HG02884 (cell line): ENCODE results near the gene LYZL2.
"Not testable (repeated sequence)": the region's sequence is repeated elsewhere in the genome, so short reads cannot be mapped to it uniquely, and the experiment has no call there.

Experiments used
- ATAC-seq: cut with Tn5 transposase; IDR thresholded peaks from one replicate; pipeline ENCODE4 v1.9.1; 2021; ENCODE audit warnings: mild to moderate bottlenecking, moderate library complexity; ENCODE audit not compliant: unreplicated experiment

LYZL2 gene

DNA sequence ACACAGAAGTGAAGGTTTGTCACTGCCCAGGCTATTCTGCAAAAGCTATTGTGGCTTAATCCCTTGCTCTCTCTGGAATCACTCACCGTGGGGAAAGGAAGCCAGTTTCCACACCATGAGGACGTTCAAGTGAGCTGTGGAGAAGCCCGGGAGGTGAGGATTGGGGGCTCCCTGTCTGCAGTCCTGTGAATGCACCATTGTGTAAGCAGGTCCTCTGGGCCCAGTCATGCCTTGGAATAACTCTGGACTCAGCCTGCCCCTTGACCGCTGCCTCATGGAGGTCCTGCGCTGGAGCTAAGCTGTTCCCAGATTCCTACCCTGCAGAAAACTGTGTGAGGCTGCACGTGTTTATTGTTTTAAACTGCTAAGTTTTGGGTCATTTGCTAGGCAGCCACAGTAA is 33.5 kb downstream of the LYZL2 start:
- ATAC-seq: no peak

DNA sequence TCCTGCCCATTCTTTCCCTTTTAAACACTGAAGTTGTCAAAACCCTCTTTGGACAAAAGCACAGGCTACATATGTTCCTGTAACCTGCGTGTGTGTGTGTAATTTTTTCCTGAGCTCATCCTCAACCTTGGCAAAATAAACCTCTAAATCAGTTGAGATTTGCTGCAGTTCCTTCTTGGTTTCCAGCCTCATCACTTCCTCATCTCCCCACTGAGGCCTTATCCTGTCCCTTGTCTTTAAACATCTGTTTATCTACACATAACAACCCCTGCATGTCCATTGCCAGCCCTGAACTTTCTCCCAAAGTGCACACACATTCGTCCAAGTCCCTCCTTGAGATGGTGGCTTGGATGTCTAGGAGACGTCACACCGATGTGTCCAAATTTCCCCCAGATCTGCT is 35.5 kb downstream of the LYZL2 start:
- no peak for ATAC-seq

DNA sequence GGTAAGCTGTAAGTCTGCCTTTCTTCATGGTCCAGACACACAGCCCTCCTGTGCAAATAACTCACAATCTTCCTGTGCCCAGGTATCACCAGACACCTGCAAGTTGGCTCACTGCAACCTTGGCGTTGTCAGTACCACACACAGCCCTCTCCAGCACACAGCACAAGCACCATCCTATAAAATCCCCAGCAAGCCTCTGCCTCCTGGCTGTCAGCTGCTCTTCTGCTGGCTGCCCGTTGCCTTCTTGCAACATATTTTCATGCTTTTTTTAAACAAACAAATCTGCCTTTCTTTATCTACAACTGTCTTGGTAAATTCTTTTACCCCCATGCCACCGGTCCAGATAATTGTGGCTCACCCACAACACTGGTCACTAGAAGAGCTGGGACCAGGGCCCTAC is 36.8 kb downstream of the LYZL2 start:
- not testable (repeated sequence) for ATAC-seq

GRCh38 chr10:30591249-30591670 is 38.3 kb downstream of the LYZL2 start:
- ATAC-seq: no peak

GRCh38 chr10:30589441-30589840 is 40.1 kb downstream of the LYZL2 start:
- ATAC-seq: no peak

DNA sequence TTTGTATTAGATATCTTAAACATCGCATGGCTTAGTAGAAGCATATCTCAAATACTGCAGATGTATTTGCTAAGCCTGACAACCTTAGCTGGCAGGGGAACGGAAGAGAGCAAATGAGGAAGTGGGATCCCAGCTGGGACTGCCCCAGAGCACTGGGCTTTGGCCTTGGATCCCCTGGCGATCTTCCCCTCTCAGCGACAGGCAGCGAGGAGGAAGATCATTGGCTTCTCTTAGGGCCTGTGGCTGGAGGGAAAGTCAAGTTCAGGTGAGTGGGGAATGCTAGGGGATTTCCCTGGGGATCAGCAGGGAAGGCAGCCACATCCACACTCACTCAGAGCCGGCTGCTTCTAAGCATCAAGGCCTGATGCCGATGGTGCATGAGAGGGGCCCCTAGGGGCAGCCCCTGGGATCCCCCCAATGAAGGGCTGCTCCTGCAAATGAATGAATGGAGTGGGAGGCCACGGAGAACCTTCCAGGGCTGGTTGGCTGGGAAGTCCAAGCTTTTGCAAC is 42.0 kb downstream of the LYZL2 start:
- peak; percentile 74 for ATAC-seq

DNA sequence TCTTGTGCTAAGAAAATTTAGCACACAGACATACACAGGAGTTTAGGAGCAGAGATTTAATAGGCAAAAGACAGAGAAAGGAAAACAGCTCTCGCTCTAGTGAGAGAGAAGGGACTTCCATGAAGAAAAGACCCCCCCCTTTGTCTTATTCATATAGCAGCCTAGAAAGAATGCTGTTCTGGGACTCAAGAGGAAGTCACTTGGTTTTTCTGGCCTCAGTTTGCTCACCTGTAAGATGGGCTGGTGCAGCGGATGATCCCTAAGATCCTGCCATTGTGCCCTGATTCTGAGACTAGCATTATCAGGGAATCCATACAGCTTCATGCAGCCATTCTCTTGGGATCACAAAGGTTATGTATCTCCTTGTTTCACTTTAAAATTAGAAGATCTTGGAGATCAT is 42.7 kb downstream of the LYZL2 start:
- ATAC-seq: no peak

- peak; percentile 57 for ATAC-seq
These were observed 45.7 kb downstream of the LYZL2 start for GRCh38 chr10:30583778-30584415.

- ATAC-seq: no peak
These were observed 47.7 kb downstream of the LYZL2 start for GRCh38 chr10:30581779-30582380.

DNA sequence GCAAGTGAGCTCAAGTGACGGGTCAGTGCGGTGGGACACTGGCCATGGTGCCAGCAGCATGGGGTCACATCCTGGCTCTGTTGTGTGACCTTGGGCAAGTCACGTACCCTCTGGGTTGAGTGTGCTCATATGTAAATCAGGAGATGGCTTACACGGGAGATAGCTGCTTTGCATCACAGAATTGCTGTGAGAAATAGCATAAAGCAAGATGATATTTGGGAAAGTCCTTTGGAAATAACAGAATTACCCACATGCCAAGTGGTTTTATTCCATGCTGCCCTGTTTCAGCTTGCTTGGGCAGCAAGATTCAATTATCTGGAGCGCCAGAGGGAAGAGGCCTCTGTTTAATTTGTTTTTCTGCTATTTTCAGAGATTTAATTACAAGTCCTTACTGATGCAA is 48.9 kb downstream of the LYZL2 start:
- no peak for ATAC-seq

- no peak for ATAC-seq
These were observed 49.3 kb downstream of the LYZL2 start for GRCh38 chr10:30580241-30580640.

DNA sequence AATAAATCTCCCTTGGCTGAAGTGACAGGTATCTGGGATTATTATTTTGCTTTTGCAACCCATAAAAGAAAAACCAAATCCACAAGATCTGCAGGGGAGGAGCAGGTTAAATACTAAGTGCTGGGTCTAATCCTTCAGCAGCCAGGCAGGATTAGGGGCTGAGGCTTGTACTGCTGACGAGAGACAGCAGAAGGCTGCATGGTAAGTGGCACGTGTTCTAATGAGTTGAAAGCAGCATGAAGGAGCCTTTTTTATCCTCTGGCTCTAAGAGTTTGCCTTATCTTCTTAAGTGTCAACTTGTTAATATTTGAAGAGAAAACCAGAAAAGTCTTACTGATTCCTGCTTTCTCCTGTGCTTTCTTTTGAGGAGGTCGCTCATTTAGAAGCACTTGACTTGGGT is 50.0 kb downstream of the LYZL2 start:
- no peak for ATAC-seq

DNA sequence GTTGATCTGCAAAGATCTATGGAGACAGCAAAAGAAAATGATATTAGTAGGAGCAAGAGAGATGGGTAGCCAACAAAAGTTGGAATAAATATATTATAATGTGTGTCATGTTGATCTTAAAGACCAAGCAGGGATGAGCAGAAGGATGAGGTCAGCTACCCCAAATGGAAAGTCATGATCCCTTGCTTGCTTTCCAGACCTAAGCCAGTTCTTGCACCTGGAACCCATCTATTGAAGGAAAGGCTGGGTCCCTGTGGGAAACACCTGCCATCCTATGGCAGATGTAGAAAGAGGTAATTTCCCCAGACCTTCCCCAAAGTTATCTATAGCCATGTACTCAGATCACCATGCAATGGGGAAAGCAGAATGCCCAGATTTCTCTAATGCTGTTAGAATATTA is 52.5 kb downstream of the LYZL2 start:
- ATAC-seq: no peak

- no peak for ATAC-seq
These were observed 52.9 kb downstream of the LYZL2 start for GRCh38 chr10:30576641-30577040.

DNA sequence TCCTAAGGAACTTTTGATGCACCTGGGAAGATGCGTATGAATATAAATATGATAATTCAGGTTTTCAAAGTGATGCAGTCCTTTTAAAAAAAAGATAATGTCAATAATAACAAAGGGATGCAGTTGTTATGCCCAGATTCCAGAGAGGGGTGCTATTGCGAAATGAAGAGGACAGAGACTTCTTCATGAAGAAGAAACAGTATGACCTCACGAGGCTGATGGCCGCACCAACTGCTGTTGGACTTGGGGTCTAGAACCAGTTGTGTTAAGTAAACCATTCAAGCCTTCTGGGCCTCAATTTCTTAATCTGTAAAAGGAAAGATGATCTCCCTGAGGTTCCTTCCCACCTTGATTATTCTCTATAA is 55.1 kb downstream of the LYZL2 start:
- no peak for ATAC-seq

DNA sequence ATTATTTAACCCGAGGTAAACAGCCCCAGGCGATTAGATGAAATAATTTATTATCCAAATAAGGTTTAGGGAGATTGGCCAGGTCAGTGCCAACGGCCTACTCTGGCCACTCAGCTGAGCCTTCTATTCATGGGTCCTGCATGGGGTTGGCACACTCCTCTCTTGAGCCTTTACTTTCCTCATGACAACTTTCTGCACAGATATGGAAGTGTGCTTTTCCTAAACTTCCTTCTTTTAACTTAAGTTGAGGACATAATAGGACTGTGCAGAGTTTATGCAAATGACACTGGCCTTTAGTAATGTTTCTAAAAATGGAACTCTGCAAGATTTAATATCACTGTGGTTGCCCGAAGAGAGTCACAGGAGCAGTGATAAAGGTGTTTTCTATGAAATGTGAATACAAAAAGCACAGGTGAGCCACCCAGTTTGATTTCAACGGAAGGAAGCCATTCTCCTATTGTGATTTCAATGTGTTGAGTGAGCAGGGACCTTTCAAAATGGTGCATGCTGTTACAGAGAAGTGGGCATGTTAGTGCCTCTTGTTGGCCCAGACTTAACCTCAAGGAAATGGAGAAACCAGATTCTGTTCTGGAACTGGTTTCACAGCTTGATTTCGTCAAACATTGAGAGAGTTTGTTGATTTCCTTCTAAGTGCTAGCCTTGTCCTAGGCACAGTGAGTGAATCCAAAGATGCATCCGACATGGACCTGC is 55.7 kb downstream of the LYZL2 start:
- no peak for ATAC-seq

- no peak for ATAC-seq
These were observed 64.1 kb downstream of the LYZL2 start for GRCh38 chr10:30565449-30565848.

DNA sequence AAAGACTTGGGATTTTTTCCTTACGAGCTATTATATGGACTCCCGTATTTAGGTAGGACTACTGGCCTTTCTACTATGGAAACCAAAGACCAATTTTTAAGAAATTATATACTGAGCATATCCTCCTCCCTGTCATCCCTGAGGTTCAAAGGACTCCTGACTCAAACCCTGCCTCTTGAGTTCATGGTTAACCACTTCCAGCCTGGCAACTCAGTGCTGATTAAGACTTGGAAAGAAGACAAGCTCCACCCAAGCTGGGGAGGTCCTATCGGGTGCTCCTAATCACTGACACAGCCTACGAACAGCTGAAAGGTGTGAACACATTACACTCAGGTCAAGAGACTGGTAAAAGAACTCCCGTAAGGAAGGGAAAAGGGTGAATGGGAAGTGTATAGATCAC is 66.8 kb downstream of the LYZL2 start:
- ATAC-seq: no peak
